Activated T-cell treated with anti-CD3 and anti-CD28 coated beads for 24 hours (primary cell): Measurements from ENCODE around the gene BTG4.

Experiments used
- DNase-seq: peaks from one replicate; pipeline ENCODE4 v3.0.0-alpha.2; 2020; ENCODE audit warnings: low read depth

The BTG4 gene

DNA sequence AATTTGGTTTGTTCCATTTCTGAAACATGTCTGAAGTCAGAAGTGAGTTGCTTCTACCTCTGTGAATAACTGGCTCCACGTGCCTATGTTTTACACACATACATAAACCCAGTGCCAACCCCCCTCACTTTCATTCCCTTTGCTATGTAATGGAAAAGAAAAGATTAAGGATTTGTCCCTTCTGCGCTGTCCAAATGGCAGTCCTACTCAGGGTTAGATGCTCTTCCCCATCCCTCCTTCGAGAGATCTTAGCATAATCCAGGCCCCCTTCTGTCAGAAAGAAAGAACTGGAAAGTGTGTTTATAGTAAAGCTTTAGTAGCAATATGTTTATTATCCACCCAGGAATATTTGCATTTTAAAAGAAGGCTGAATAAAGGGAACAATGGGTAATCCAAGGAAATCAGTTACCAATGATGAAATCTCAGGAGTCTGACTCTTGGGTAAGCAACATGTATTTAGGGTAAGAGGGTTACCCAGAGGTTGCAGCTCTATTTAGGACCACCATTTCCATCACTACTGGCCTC is 25.2 kb upstream of the BTG4 start:
- no peak for DNase-seq

GRCh38 chr11:111535281-111535680 is 23.1 kb upstream of the BTG4 start:
- no peak for DNase-seq

DNA sequence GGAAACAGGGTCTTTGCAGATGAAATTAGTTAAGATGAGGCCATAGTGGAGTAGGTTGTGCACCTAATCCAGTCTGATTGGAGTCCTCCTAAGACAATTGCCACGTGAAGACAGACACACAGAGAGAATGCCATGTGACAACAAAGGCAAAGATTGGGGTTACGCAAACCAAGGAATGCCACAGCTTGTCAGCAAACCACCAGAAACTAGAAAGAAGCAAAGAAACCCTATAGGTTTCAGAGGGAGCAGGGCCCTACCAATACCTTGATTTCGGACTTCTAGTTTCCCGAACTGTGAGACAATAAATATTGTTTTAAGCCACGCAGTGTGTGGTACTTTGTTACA is 20.2 kb upstream of the BTG4 start:
- DNase-seq, result no peak

DNA sequence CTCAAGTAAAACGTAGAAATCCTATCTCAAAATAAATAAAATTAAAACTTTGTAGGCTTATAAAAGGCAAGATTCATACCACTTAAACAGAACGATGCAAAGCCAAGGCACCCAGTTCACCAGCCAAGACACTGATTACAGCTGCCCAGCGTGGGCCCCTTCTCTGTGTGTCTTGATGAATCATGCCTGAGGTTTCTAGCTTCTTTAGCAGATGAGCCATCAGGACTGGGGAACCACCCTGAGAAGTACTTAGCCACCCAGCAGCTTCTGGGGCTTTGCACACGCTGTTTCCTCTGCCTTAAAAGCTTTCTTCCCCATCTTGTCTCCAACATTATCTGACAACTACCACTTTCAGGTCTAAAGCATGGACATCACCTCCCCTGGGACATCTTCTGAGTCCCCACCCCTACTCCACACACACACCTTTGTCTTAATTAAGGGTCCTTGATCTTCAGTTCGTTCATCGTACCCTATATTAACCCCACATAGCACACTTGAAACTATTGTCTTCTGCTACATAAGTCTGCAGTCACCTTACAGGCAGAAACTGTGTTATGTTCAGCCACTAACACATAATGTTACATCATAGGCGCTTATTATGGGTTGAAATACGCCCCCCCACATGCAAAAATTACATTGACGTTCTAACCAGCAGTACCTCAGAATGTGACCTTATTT is 19.6 kb upstream of the BTG4 start:
- peak; percentile 61 for DNase-seq

DNA sequence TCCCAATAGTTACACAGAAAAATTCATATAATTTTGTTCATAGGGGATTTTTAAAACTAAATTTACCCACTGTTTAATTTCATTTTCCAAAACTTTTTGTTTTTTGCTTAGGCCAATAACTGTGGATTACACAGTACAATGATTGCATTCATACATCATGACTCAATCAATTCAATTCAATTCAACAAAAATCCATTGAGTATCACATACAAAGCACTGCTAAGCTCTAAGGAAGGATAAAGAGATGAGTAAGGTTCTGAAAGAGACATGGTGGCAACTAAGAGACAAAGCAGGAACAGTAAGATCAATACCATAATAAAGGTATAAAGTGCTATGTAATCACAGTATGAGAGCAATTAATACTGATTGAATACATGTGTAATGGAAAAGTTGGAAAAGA is 18.9 kb upstream of the BTG4 start:
- no peak for DNase-seq

GRCh38 chr11:111530091-111530490 is 17.9 kb upstream of the BTG4 start:
- no peak for DNase-seq

DNA sequence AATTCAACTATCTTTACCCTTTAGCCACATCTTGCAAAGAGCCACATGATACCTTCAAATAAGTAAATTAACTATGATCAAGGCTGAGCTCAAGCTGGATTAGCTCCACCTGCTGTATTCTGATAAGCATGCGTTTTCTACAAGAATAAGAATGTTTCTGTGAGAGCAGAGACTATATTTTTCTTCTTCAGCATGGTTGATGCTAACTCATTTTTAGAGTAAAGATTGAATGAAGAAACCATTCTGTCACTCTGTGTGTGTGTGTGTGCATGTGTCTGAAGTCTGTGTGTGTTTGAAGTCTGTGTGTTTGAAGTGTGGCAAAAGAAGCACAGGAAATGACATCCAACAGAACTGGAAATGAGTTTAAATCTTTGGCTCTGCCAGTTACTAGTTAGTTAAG is 16.4 kb upstream of the BTG4 start:
- DNase-seq, result no peak

GRCh38 chr11:111527279-111527678 is 15.1 kb upstream of the BTG4 start:
- no peak for DNase-seq

DNA sequence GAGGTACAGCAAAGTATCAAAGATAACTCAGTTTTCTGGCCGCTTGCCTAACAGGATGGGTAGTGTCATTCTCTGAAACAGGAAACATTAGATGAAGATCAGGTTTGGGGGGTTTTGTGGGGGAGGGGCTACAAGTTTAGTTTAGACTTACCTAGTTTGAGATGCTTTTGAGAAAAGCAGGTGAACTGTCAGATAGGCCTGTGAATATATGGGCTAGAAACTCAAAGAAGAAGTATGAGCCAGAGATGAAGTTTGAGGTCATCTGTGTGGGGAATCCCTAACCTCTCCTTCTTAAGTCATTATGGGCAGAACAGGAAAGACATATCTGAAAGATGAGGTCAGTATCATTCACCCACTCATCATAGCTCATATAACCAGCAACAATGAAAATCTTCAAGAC is 14.3 kb upstream of the BTG4 start:
- no peak for DNase-seq

- DNase-seq, result no peak
These were observed 13.3 kb upstream of the BTG4 start for GRCh38 chr11:111525456-111525855.

GRCh38 chr11:111524056-111524455 is 11.9 kb upstream of the BTG4 start:
- DNase-seq, result no peak

DNA sequence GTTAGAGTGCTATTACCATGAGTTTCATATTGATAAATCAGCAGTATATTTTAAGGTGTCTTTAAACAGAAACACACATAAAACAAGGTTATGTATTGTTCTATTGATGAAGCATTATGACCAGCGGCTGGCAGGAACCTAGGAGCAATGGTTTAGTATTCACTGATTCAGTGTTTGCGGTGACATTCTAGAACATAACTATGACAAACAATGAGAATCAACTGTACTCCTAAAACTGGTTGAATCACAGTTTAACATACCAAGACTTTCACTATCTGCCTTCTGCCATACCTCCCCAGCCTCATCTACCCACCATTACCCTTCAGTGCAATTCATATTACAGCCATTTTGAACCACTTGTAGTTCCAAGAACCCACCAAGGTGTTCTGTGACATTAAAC is 11.2 kb upstream of the BTG4 start:
- DNase-seq, result no peak

GRCh38 chr11:111522426-111522825 is 10.2 kb upstream of the BTG4 start:
- no peak for DNase-seq

- DNase-seq, result no peak
These were observed 8.9 kb upstream of the BTG4 start for GRCh38 chr11:111521135-111521534.

- DNase-seq, result no peak
These were observed 8.4 kb upstream of the BTG4 start for GRCh38 chr11:111520560-111520959.

- no peak for DNase-seq
These were observed 6.5 kb upstream of the BTG4 start for GRCh38 chr11:111518668-111519067.

DNA sequence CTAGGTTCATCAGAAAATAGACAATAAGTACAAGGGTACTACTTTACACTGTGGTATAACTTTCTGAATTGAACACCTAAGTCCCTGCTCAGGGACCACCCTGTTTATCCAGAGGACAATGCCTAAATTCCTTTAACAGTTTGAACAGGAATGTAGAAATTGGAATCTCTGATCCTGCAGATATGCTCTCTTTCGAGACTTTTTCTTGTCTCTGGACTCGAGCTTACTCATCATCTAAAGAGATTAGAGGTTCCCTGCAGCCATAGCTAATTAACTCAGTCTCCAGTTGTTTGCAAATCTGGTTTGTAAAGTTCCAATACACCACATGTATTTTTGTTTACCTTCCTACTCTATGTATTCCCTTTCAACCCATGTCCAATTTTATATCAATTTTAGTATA is 3.4 kb upstream of the BTG4 start:
- DNase-seq, result no peak

GRCh38 chr11:111514216-111515031 is 2.2 kb upstream of the BTG4 start, which contains the start of gene HOATZ:
TSS of gene HOATZ (plus strand) at chr11:111514778. CDS start at chr11:111514785, 7 bp downstream.
- DNase-seq, result no peak

GRCh38 chr11:111513240-111513605 is 1.0 kb upstream of the BTG4 start:
- no peak for DNase-seq

GRCh38 chr11:111510311-111510710 is 1.9 kb downstream of the BTG4 start:
- no peak for DNase-seq

GRCh38 chr11:111502611-111503010 is 9.6 kb downstream of the BTG4 start:
- no peak for DNase-seq

DNA sequence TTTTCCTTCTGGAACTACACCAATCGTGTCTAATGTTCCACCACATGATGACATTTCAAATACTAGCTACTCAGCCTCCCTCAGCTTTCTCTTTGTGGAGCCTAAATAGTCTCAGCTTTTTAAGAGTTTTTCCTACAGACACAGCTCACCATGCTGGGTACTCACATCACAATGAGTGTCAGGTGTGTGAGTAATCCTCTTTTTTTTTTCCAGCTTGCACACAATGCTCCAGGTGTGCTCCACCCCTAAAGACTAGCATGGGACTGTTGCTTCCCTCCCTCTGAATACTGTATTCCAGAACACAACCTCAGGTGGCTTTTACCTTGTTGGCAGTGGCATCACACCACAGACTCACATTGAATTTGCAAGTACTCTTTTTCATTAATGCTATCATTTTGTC is 11.7 kb downstream of the BTG4 start:
- DNase-seq, result no peak

DNA sequence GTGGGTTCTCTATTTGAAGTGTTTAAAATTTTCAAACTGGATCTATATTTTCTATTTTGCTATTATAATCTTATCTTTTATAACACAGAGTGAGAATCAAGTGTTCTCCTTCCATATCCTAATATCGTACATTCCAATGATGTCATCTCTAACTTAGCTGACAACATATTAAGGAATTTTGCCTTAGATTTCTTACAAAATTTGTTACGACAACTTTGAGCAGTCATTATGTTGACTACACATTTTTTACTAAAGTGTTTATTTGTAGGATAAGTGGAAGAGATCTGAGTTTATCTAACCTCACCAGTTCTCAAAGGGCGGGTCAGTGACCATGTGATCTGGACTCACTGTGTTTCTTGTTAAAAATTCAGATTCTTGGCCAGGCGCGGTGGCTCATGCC is 12.7 kb downstream of the BTG4 start:
- no peak for DNase-seq

DNA sequence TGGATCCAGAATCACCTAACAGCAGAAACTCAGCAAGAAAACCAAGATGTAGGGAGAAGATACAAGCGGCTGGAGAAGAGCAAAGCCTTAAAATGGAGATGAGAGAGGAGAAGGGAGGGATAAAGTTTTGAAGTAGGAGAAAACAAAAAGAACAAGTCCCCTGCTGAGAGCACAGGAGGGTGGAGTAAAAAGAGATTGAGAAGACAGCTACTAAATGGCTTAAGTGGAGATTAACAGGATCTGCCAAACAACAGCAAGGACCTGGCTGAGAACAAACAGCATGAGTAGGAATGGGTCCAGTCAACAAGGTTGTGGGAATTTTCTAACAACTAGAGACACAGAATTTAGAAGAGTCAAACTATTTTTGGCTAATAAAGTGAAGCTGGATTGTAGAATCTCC is 18.1 kb downstream of the BTG4 start:
- no peak for DNase-seq
